Measurements from ENCODE around the gene FIGN. TPM values are rescaled to one million over a fixed set of nuclear protein-coding genes. Genes with fewer than 3 reads are reported as not detected.

FIGN gene
- total and polyA plus RNA-seq, 9 of the 15 experiments (the other 6 are each of a cell fraction or from before 2014, with no cell fraction given) = 0.02 TPM; not detected in 8

GRCh38 chr2:163697846-163698637 is 37.8 kb downstream of the FIGN start:
- POLR2A ChIA-PET = no interaction called here
- no peaks in the 10 kb centered on the region for H3K27me3 ChIP-seq (ENCODE audit: control insufficient read depth in 2 of 2, insufficient read depth in 2 of 2, low read length in 2 of 2)
- FAIRE-seq = no peak
- no peak for TF ChIP-seq NCOA6 (IDR thresholded peaks at IDR 0.05)
- TF ChIP-seq ZNF124 (CRISPR knock-in tag; IDR thresholded peaks at IDR 0.05) = no peak
- no peak for TF ChIP-seq ZNF398 (CRISPR knock-in tag; IDR thresholded peaks at IDR 0.05)
- no peak for TF ChIP-seq THRB (CRISPR knock-in tag; conservative IDR thresholded peaks at IDR 0.05)
- no peak for TF ChIP-seq L3MBTL2 (IDR thresholded peaks at IDR 0.05)
- no peak for TF ChIP-seq STAT5A (IDR thresholded peaks at IDR 0.05; ENCODE audit: borderline replicate concordance, low read length)
- TF ChIP-seq ELK1 (CRISPR knock-in tag; IDR thresholded peaks at IDR 0.05) = no peak
- TF ChIP-seq FOXK2 (conservative IDR thresholded peaks at IDR 0.05 in 1 of 2, IDR thresholded peaks at IDR 0.05 in 1 of 2; ENCODE audit: low read depth in 2 of 2) = no peak
- TF ChIP-seq RAD51 (IDR thresholded peaks at IDR 0.05; ENCODE audit: borderline replicate concordance, low read depth) = no peak
- TF ChIP-seq SRSF7 (optimal IDR thresholded peaks at IDR 0.05; ENCODE audit: low read depth, low read length) = no peak
- TF ChIP-seq KDM2B (CRISPR knock-in tag; IDR thresholded peaks at IDR 0.05) = no peak
- TF ChIP-seq KLF16 (IDR thresholded peaks at IDR 0.05) = no peak
- no peak for TF ChIP-seq FOXK1 (CRISPR knock-in tag; IDR thresholded peaks at IDR 0.05; ENCODE audit: borderline replicate concordance)
- TF ChIP-seq KAT8 (IDR thresholded peaks at IDR 0.05; ENCODE audit: low read depth) = no peak
- TF ChIP-seq KDM5B (IDR thresholded peaks at IDR 0.05; ENCODE audit: insufficient replicate concordance, low read depth, low read length) = no peak
- no peak for TF ChIP-seq ELK3 (CRISPR knock-in tag; IDR thresholded peaks at IDR 0.05)
- 4% methylated on average over 5 of the region's 5 CpGs for WGBS (ENCODE audit: insufficient coverage, low coverage, missing lambda C conversion rate)
- no peaks in the 10 kb centered on the region for H3K4me1 ChIP-seq (replicated peaks in 1 of 2; ENCODE audit: control insufficient read depth in 2 of 2, insufficient read depth in 2 of 2, low read length in 2 of 2)
- H3K9me1 ChIP-seq (ENCODE audit: control insufficient read depth, insufficient read depth, low read length) = no peaks in the 10 kb centered on the region
- intact Hi-C loops (cut with micrococcal nuclease) (no loop called here), in situ Hi-C loops (cut with MboI) (no loop called here)
- H3K27ac ChIP-seq (ENCODE audit: extremely low read depth, low read depth, low read length) = no peak overlapping the region
- no peak overlapping the region for H3K4me2 ChIP-seq (ENCODE audit: insufficient read depth, low read length)
- H4K20me1 ChIP-seq (replicated peaks; ENCODE audit: control insufficient read depth, insufficient read depth, low read length) = no peaks in the 10 kb centered on the region
- no peak for DNase-seq (ENCODE audit: extremely low read depth in 1 of 4, low spot score in 3 of 4)
- BruUV-seq (replicated peaks) = no TSS peak
- CTCF ChIA-PET (ENCODE audit: low intra/inter-chr PET ratio) = no interaction called here
- H3K36me3 ChIP-seq (ENCODE audit: control insufficient read depth, insufficient read depth, low read length) = no peaks in the 10 kb centered on the region
- H3K4me3 ChIP-seq = no peak overlapping the region
- H3K79me2 ChIP-seq (ENCODE audit: control insufficient read depth, insufficient read depth, low read length) = no peaks in the 10 kb centered on the region
- H3K9ac ChIP-seq (ENCODE audit: insufficient read depth in 1 of 2, low read depth in 2 of 2, low read length in 2 of 2) = no peak overlapping the region
- H3K9me3 ChIP-seq (replicated peaks; ENCODE audit: control insufficient read depth, insufficient read depth, low read depth, low read length) = peaks cover 2% of the 10 kb centered on the region
- H2AFZ ChIP-seq (ENCODE audit: low read depth, low read length) = no peak overlapping the region
- ATAC-seq = no peak

Data from K562 (cell line).